GM12878 (cell line): ENCODE measurements around the gene PTPN13. TPM values are rescaled to one million over a fixed set of nuclear protein-coding genes. Genes with fewer than 3 reads are reported as not detected.

Source experiments
- ATAC-seq: fragments of 200-7000 bp; cut with Tn5 transposase; 3 replicates; pipeline ENCODE4 v1.9.1; 2020; ENCODE audit warnings: mild to moderate bottlenecking, moderate library complexity
- BruUV-seq: library from RNA; stranded (reverse); fragments of 400-500 nt; replicated peaks from 2 replicates; lab custom pipeline; 2021; lab: Mats Ljungman, UMichigan
- CTCF ChIA-PET: fragments of 300-600 bp; sonication (Branson Sonifier 250); formaldehyde crosslinking; extraction: SDS; loops from one replicate; lab custom pipeline; 2021; ENCODE audit warnings: inconsistent platforms; lab: Yijun Ruan, JAX
- POLR2A ChIA-PET: fragments of 350-600 bp; formaldehyde crosslinking; extraction: SDS; loops from one replicate; lab custom pipeline; 2021; ENCODE audit warnings: inconsistent platforms; lab: Charles Lee
- RAD21 ChIA-PET: fragments of 300-600 bp; sonication (Branson Sonifier 250); formaldehyde crosslinking; loops from one replicate; lab custom pipeline; 2023; ENCODE audit warnings: antibody characterized with exemption; ENCODE audit not compliant: unreplicated experiment; lab: Charles Lee
- SMC1A ChIA-PET: fragments of 300-600 bp; sonication (Branson Sonifier 250); formaldehyde crosslinking; loops from one replicate; lab custom pipeline; 2023; ENCODE audit not compliant: unreplicated experiment, uncharacterized antibody; lab: Charles Lee
- DNase-seq: peaks from one replicate; pipeline ENCODE4 v3.0.0-alpha.2; 2011; ENCODE audit warnings: low read depth, low spot score
- FAIRE-seq: peaks from 3 replicates; lab custom pipeline; 2011; peaks lifted over from hg19 to GRCh38; lab: Jason Lieb, UNC
- H2AFZ ChIP-seq: 2 replicates; pipeline ENCODE4 v1.6.0; 2011; ENCODE audit warnings: low read depth, low read length, control low read depth; ENCODE audit not compliant: control insufficient read depth
- H3K27ac ChIP-seq: 2 replicates; pipeline ENCODE4 v1.5.1; 2011; ENCODE audit warnings: control low read depth; ENCODE audit not compliant: control insufficient read depth, insufficient read depth
- H3K27me3 ChIP-seq, 2 experiments: replicated peaks in 1 of 2; 2 replicates each; pipeline versions ENCODE4 v1.6.0 to v1.6.1; 2011; ENCODE audit warnings: low read length in 1 of 2; ENCODE audit not compliant: control insufficient read depth in 2 of 2, insufficient read depth in 2 of 2
- H3K36me3 ChIP-seq, 2 experiments: 2 replicates each; pipeline ENCODE4 v1.5.1; 2011; ENCODE audit warnings: low read length in 1 of 2; ENCODE audit not compliant: control insufficient read depth in 2 of 2, insufficient read depth in 2 of 2
- H3K4me1 ChIP-seq: 2 replicates; pipeline ENCODE4 v1.6.1; 2011; ENCODE audit warnings: mild to moderate bottlenecking, low read length, moderate library complexity, mixed read lengths; ENCODE audit not compliant: control insufficient read depth, insufficient read depth
- H3K4me2 ChIP-seq: 2 replicates; pipeline ENCODE4 v1.6.0; 2011; ENCODE audit warnings: control low read depth; ENCODE audit not compliant: control insufficient read depth, insufficient read depth
- H3K4me3 ChIP-seq: fragments of 200-600 bp; sonication (generic); 2 replicates; pipeline ENCODE4 v1.5.1; 2016
- H3K79me2 ChIP-seq: 2 replicates; pipeline ENCODE4 v1.6.0; 2011; ENCODE audit warnings: low read length; ENCODE audit not compliant: control insufficient read depth, insufficient read depth
- H3K9ac ChIP-seq: 2 replicates; pipeline ENCODE4 v1.8.0; 2011; ENCODE audit warnings: low read length, control low read depth, mixed read lengths; ENCODE audit not compliant: control insufficient read depth, insufficient read depth
- H3K9me3 ChIP-seq: replicated peaks from 3 replicates; pipeline ENCODE4 v1.5.1; 2011; ENCODE audit warnings: mild to moderate bottlenecking, low read length; ENCODE audit not compliant: control insufficient read depth, insufficient read depth
- H4K20me1 ChIP-seq: 2 replicates; pipeline ENCODE4 v1.6.0; 2011; ENCODE audit not compliant: control insufficient read depth, insufficient read depth
- ATF2 ChIP-seq: IDR thresholded peaks from 2 replicates; pipeline ENCODE4 v1.6.1; 2012; ENCODE audit warnings: low read length, inconsistent platforms
- HCFC1 ChIP-seq: fragments of 150-350 bp; IDR thresholded peaks from 2 replicates; pipeline ENCODE4 v1.6.1; 2014; ENCODE audit warnings: low read length
- HDAC6 ChIP-seq: fragments of 200-600 bp; sonication (generic); IDR thresholded peaks from one replicate; pipeline ENCODE4 v1.8.0; 2017; ENCODE audit warnings: antibody characterized with exemption; ENCODE audit not compliant: unreplicated experiment
- IRF5 ChIP-seq: fragments of 450-650 bp; IDR thresholded peaks from 2 replicates; pipeline ENCODE4 v1.6.1; 2017; ENCODE audit warnings: borderline replicate concordance
- KDM1A ChIP-seq: fragments of 200-600 bp; sonication (generic); IDR thresholded peaks from 2 replicates; pipeline ENCODE4 v1.6.1; 2016; ENCODE audit warnings: borderline replicate concordance
- MEF2B ChIP-seq: fragments of 450-650 bp; IDR thresholded peaks from 2 replicates; pipeline ENCODE4 v1.6.1; 2018; ENCODE audit warnings: mild to moderate bottlenecking, moderate library complexity; ENCODE audit not compliant: partially characterized antibody, poor library complexity, severe bottlenecking
- MXI1 ChIP-seq: fragments of 150-350 bp; IDR thresholded peaks from 2 replicates; pipeline ENCODE4 v1.6.1; 2011; ENCODE audit warnings: low read depth, mild to moderate bottlenecking, inconsistent platforms, low read length, improper control_type of control experiment
- RELA ChIP-seq: fragments of 450-650 bp; IDR thresholded peaks from 2 replicates; pipeline ENCODE4 v1.8.0; 2014; ENCODE audit warnings: borderline replicate concordance; ENCODE audit not compliant: partially characterized antibody
- SMAD1 ChIP-seq: fragments of 450-650 bp; IDR thresholded peaks from 2 replicates; pipeline ENCODE4 v1.6.1; 2018; ENCODE audit warnings: mild to moderate bottlenecking, low read depth; ENCODE audit not compliant: partially characterized antibody
- SP1 ChIP-seq: IDR thresholded peaks from one replicate; pipeline ENCODE4 v1.6.1; 2011; ENCODE audit warnings: low read depth, low read length
- SPI1 ChIP-seq: IDR thresholded peaks from 2 replicates; pipeline ENCODE4 v1.6.1; 2011; ENCODE audit warnings: low read depth, mild to moderate bottlenecking, low read length, moderate library complexity, borderline replicate concordance; ENCODE audit not compliant: insufficient read depth
- TCF12 ChIP-seq: IDR thresholded peaks from 2 replicates; pipeline ENCODE4 v1.6.1; 2011; ENCODE audit warnings: low read depth, mild to moderate bottlenecking, low read length
- USF1 ChIP-seq: IDR thresholded peaks from 2 replicates; pipeline ENCODE4 v1.6.1; 2011; ENCODE audit warnings: borderline replicate concordance, low read depth, mild to moderate bottlenecking, moderate library complexity, mixed read lengths, low read length; ENCODE audit not compliant: insufficient read depth; ENCODE audit errors: extremely low read length
- YBX1 ChIP-seq: fragments of 450-650 bp; IDR thresholded peaks from 2 replicates; pipeline ENCODE4 v1.6.1; 2016; ENCODE audit warnings: antibody characterized with exemption
- ZBTB40 ChIP-seq: fragments of 450-650 bp; IDR thresholded peaks from 2 replicates; pipeline ENCODE4 v1.6.1; 2016; ENCODE audit warnings: mild to moderate bottlenecking, moderate library complexity, borderline replicate concordance
- WGBS: methylation state at CpG from one replicate; pipeline ENCODE4 v1.1.6; 2016; ENCODE audit warnings: low lambda C conversion rate; ENCODE audit not compliant: insufficient replicate concordance, insufficient coverage; ENCODE audit errors: missing lambda C conversion rate; 5-methylcytosine and 5-hydroxymethylcytosine counted together
- in situ Hi-C: fragments of 300-500 bp; cut with MboI; formaldehyde crosslinking; loops from 9 replicates; pipeline ENCODE4 v1.14.3; 2018; ENCODE audit warnings: mixed read lengths
- intact Hi-C: fragments of 100-400 bp; cut with micrococcal nuclease; formaldehyde crosslinking; loops from one replicate; pipeline ENCODE4 v1.14.2; 2022; ENCODE audit not compliant: unreplicated experiment
- polyA plus RNA-seq, 11 experiments: library from polyadenylated mRNA; depleted of rRNA in 4 of 11; unstranded in 6 of 11; stranded (reverse) in 5 of 11; fragments of >200 nt; fragmentation: Nextera tagmentation in 4 of 11; fragmentation: Illumina TruSeq in 1 of 11; extraction: Ambion mirVana in 4 of 11; extraction: Trizol in 1 of 11; gene quantifications; 1 replicate in 1 of 11; 2 replicates in 10 of 11; pipeline versions ENCODE4 v1.2.1 to v1.2.3, GENCODE V29; 2011 to 2016; ENCODE audit warnings: inconsistent platforms in 2 of 11, missing spikeins in 2 of 11, low read depth in 1 of 11
- total RNA-seq, 4 experiments: library from RNA; depleted of rRNA in 3 of 4; stranded (reverse); fragments of >200 nt in 3 of 4; fragmentation: Illumina TruSeq in 1 of 4; extraction: Trizol in 1 of 4; gene quantifications; 2 replicates each; pipeline versions ENCODE4 v1.2.1 to v1.2.3, GENCODE V29; 2013 to 2021

Gene PTPN13
- total and polyA plus RNA-seq, 10 of the 15 experiments (the other 5 are each of a cell fraction or from before 2014, with no cell fraction given): 8.5 to 69.4 (median 33.9) TPM

GRCh38 chr4:86855572-86855971 is 261.5 kb downstream of the PTPN13 start:
- Histone ChIP-seq H3K9ac (no peak overlapping the region), H3K36me3 (no peaks in the 10 kb centered on the region), H3K4me1 (no peaks in the 10 kb centered on the region), H3K9me3 (no peaks in the 10 kb centered on the region), H3K79me2 (no peaks in the 10 kb centered on the region), H3K4me2 (no peak overlapping the region), H3K27me3 (no peaks in the 10 kb centered on the region), H3K27ac (no peak overlapping the region), H3K4me3 (no peak overlapping the region), H2AFZ (no peak overlapping the region), H4K20me1 (no peaks in the 10 kb centered on the region)
- DNase-seq (no peak), FAIRE-seq (no peak), ATAC-seq (no peak)
- in situ Hi-C loops (no loop called here), intact Hi-C loops (no loop called here)
- RAD21 ChIA-PET: no interaction called here
- POLR2A ChIA-PET: no interaction called here
- CTCF ChIA-PET: interaction anchor here (1.4 kb wide), 1 partner anchor 15 kb away, joined by 3 read pairs; no protein-coding TSS in a partner anchor
- WGBS: 41% methylated on average over 2 of the region's 2 CpGs
- SMC1A ChIA-PET: interaction anchor here (0.5 kb wide), 1 partner anchor 589 kb away, joined by 4 read pairs; no protein-coding TSS in a partner anchor
- BruUV-seq: no TSS peak
- no peak for TF ChIP-seq TCF12
- no peak for TF ChIP-seq ATF2
- no peak for TF ChIP-seq MXI1
- no peak for TF ChIP-seq YBX1
- no peak for TF ChIP-seq SMAD1
- TF ChIP-seq IRF5: no peak
- TF ChIP-seq HCFC1: no peak
- TF ChIP-seq SPI1: no peak
- TF ChIP-seq HDAC6: no peak
- TF ChIP-seq ZBTB40: no peak
- TF ChIP-seq USF1: no peak
- no peak for TF ChIP-seq MEF2B
- no peak for TF ChIP-seq KDM1A
- TF ChIP-seq RELA: no peak
- no peak for TF ChIP-seq SP1
